ENCODE measurements around the gene GABRA5. TPM values are rescaled to one million over a fixed set of nuclear protein-coding genes. Genes with fewer than 3 reads are reported as not detected.
"Not testable (repeated sequence)": the region's sequence is repeated elsewhere in the genome, so short reads cannot be mapped to it uniquely, and the experiment has no call there.

Gene GABRA5
- not detected for total RNA-seq

DNA sequence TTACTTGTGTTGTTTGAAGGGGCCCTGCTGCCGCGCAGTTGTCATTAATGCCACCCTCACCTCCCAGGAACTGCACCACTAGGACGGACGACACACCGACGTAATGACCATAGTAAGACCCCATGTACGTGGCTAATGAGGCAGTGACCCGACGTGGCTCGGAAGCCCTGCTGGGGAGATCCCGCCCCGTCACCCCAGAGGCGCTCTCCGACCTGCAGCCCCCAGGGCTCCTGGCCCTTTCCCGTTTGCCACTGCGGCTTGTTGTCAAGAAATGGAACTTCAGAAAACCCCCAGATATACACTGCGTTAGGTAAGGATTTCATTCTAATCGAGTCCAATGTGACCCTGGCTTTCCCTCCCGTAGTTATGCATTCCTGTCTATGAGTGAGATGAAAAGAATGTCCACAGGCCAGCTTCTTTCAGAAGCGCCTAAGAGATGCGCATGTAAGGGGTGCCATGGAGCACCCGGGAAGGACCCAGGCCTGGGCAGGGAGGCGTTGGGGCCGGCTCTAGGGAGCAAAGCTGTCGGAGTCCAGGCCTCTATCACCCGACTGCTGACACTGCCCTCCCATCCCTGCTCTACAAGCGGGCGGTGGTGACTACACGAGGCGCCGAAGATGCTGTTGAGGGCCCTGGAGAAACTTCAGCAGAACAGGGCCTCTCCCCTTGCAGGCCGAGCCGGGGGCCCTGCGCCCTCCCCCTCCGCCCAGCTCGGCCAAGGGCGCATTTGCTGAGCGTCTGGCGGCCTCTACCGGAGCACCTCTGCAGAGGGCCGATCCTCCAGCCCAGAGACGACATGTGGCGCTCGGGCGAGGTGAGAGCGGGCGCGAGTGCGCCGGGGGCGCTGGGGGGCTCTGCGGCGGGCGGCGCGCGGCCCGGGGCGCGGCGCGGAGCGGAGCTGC, at the start of gene GABRA5:
GABRA5 (plus strand) TSS at position 765 of the 902 bp plus-strand sequence. CDS start 2,187 bp downstream, outside the sequence.
- peaks cover 26% of the 10 kb centered on the region for H3K27me3 Mint-ChIP-seq
- ChIA-PET CTCF (no interaction called here), POLR2A (no interaction called here)
- H3K4me1 Mint-ChIP-seq: no peaks in the 10 kb centered on the region
- no peak for DNase-seq
- H3K36me3 Mint-ChIP-seq (ENCODE audit: low read depth): no peaks in the 10 kb centered on the region
- H3K9me3 Mint-ChIP-seq: no peaks in the 10 kb centered on the region
- no peak within 1 kb of the TSS for H3K27ac Mint-ChIP-seq
- H3K4me3 Mint-ChIP-seq: no peak within 1 kb of the TSS

DNA sequence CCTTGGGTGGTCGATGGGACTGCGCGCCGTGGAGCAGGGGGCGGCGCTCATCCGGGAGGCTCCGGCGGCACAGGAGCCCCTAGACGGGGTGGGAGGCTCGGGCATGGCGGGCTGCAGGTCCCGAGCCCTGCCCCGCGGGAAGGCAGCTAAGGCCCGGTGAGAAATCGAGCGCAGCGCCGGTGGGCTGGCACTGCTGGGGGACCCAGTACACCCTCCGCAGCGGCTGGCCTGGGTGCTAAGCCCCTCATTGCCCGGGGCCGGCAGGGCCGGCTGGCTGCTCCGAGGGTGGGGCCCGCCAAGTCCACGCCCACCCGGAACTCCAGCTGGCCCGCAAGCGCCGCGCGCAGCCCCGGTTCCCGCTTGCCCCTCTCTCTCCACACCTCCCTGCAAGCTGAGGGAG, 35.7 kb upstream of the GABRA5 start:
- H3K4me1 Mint-ChIP-seq; H3K27me3 Mint-ChIP-seq; H3K36me3 Mint-ChIP-seq (ENCODE audit: low read depth); DNase-seq; H3K4me3 Mint-ChIP-seq; H3K27ac Mint-ChIP-seq; POLR2A ChIA-PET: not testable (repeated sequence)
- peaks cover 20% of the 10 kb centered on the region for H3K9me3 Mint-ChIP-seq
- CTCF ChIA-PET: interaction anchor here (0.6 kb wide), 1 partner anchor 353 kb away, joined by 3 read pairs; no protein-coding TSS in a partner anchor

DNA sequence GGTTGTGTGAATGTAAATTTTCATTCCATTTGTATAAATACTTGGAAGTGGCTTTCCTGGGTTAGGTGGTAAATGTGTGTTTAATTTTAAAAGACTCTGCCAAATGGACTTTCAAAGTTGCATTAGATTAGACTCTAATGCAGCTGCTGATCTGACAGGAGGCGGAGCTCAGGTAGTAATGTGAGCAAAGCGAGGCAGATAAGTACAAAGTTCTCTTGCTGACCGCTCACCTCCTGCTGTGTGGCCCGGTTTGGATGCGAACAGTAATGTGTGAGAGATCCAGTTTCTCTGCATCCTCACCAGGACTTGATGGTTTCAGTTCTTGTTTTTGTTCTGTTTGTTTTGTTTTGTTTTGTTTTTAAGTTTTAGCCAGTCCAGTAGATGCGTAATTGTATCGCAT, 34.9 kb upstream of the GABRA5 start:
- Mint-ChIP-seq H3K27ac (no peak overlapping the region), H3K27me3 (no peaks in the 10 kb centered on the region), H3K4me1 (no peaks in the 10 kb centered on the region), H3K36me3 (ENCODE audit: low read depth) (no peaks in the 10 kb centered on the region), H3K4me3 (no peak overlapping the region), H3K9me3 (peaks cover 21% of the 10 kb centered on the region)
- ChIA-PET CTCF (no interaction called here), POLR2A (no interaction called here)
- no peak for DNase-seq

DNA sequence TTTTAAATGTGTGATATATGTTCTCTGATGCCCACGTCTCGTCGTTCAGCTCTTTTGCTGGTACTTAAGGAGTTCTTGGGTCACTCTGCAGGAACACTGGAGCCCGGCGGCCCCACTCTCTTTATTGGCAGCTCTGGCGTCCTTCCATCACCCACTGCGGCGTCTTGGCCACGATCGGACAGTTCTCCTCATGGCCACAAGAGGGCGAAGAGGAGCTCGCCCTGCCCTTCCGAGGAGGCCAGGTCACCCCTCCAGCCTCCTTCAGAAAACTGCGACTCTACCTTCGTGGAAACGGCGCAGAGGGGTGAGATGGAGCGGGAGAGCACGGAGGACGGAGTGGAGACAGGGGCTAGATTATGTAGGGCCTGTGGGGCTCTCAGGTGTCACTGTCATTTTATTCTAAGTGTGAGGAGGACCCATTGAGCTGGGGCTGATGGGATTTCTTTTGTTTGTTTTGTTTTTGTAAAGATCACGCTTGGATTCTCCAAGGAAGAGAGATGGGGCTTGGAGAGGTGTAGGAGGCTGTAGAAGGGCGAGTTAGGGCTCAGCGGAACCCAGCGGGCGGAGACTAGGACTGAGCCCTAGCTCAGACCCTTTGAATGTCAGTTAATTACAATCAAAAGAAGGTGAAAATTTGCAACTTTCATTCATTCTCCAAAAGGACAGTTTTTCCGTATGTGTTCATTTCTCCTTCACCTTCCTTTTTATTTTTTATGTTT, 28.0 kb upstream of the GABRA5 start:
- no peaks in the 10 kb centered on the region for H3K27me3 Mint-ChIP-seq
- peaks cover 16% of the 10 kb centered on the region for H3K9me3 Mint-ChIP-seq
- CTCF ChIA-PET: no interaction called here
- no peak for DNase-seq
- H3K4me1 Mint-ChIP-seq: no peaks in the 10 kb centered on the region
- POLR2A ChIA-PET: no interaction called here
- no peak overlapping the region for H3K27ac Mint-ChIP-seq
- H3K36me3 Mint-ChIP-seq (ENCODE audit: low read depth): no peaks in the 10 kb centered on the region
- H3K4me3 Mint-ChIP-seq: no peak overlapping the region

DNA sequence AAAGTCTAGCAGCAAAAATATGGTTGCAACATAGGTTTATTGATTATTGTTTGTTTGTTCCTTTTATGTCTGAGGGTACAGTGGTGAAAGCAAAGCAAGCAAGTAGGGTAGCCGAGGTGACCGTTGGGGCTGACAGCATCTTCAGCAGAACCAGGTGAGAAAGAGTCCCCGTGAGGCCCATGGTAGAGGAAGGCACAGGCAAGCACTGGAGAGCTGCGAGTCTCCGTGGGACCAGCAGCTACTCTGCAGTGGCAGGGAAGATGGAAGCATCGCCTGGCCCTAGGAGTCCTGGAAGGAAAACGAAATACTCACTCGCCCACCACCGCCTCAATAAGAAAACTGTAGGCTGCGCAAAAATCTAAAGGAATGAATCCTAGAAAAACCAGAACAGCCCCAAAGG, 25.3 kb upstream of the GABRA5 start:
- DNase-seq: no peak
- Mint-ChIP-seq H3K27ac (no peak overlapping the region), H3K4me1 (no peaks in the 10 kb centered on the region), H3K27me3 (no peaks in the 10 kb centered on the region), H3K36me3 (ENCODE audit: low read depth) (no peaks in the 10 kb centered on the region), H3K4me3 (no peak overlapping the region), H3K9me3 (peaks cover 16% of the 10 kb centered on the region)
- ChIA-PET POLR2A (no interaction called here), CTCF (no interaction called here)

DNA sequence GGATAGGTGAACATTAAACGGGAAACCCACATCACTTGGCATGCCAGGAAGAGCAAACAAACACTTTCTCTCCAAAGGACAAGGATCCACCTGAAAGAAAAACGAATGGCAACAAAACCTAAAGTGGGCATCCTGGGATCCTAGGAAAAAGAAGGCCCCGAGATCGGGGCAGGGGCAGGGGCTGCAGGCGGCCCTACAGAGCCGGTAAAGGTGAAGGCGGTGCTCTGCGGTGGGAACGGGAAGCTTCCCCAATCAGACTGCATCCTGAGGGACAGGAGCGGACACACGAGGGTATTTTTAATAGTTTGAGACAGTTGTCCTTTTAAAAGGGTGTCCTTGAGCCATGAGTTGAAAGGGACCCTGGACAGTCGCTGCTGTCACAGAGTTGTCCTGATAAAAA, 24.9 kb upstream of the GABRA5 start:
- Mint-ChIP-seq H3K27ac (no peak overlapping the region), H3K4me3 (no peak overlapping the region), H3K9me3 (peaks cover 19% of the 10 kb centered on the region), H3K36me3 (ENCODE audit: low read depth) (no peaks in the 10 kb centered on the region), H3K4me1 (no peaks in the 10 kb centered on the region), H3K27me3 (no peaks in the 10 kb centered on the region)
- ChIA-PET CTCF (no interaction called here), POLR2A (no interaction called here)
- DNase-seq: no peak

DNA sequence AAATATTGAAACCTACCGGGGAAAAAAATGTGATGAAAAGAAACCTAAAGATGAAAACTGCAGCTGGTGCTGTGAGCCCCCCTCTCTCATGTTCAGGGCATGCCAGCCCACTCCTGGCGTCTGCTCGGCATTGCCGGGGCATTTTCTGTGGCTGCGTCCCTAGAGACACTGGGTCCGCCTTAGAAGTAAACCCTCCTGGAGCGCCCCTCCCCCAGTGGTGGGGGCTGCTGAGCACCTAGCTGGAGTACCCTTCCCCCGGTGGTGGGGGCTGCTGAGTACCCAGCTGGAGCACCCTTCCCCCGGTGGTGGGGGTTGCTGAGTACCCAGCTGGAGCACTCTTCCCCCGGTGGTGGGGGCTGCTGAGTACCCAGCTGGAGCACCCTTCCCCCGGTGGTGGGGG, 24.5 kb upstream of the GABRA5 start:
- ChIA-PET POLR2A (no interaction called here), CTCF (no interaction called here)
- H3K4me3 Mint-ChIP-seq: no peak overlapping the region
- H3K36me3 Mint-ChIP-seq (ENCODE audit: low read depth): no peaks in the 10 kb centered on the region
- H3K27me3 Mint-ChIP-seq: no peaks in the 10 kb centered on the region
- no peaks in the 10 kb centered on the region for H3K4me1 Mint-ChIP-seq
- no peak for DNase-seq
- peaks cover 16% of the 10 kb centered on the region for H3K9me3 Mint-ChIP-seq
- no peak overlapping the region for H3K27ac Mint-ChIP-seq

DNA sequence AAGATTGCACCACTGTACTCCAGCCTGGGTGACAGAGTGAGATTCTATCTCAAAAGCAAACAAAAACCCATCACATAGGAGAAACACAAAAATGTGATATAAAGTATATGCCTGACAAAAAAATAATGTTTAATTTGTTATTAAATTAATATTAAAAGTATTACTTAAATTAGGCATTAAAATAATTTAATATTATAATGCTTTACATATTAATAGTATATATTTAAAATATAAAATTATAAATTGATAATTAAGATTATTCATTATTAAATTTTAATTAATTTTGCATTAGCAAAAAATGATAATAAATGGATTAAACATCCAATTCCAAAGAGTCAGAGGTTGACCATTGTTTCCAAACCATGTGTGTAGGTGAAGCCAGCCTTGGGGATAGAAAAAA, 22.0 kb upstream of the GABRA5 start:
- DNase-seq: no peak
- Mint-ChIP-seq H3K27ac (no peak overlapping the region), H3K9me3 (peaks cover 8% of the 10 kb centered on the region), H3K27me3 (no peaks in the 10 kb centered on the region), H3K4me1 (no peaks in the 10 kb centered on the region), H3K4me3 (no peak overlapping the region), H3K36me3 (ENCODE audit: low read depth) (no peaks in the 10 kb centered on the region)
- ChIA-PET POLR2A (no interaction called here), CTCF (no interaction called here)

DNA sequence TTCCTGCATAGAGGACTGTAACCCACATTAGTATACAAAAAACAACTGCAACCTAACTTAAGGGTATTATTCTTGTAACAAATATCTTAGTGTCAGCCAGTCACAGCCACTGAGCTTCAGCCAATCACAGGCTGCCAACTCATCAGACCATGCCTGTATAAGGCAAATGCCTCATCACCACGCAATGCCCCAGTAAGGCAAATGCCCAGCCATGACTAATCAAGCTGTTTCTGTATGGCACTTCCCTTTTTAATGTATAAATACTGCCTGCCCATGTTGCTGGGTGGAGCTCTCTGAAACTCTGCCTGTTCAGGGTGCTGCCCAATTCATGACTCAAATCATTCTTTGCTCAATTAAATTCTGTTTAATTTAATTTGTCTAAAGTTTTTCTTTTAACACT, 18.4 kb upstream of the GABRA5 start:
- DNase-seq: no peak
- Mint-ChIP-seq H3K9me3 (peaks cover 8% of the 10 kb centered on the region), H3K27ac (no peak overlapping the region), H3K4me3 (no peak overlapping the region), H3K4me1 (no peaks in the 10 kb centered on the region), H3K27me3 (no peaks in the 10 kb centered on the region), H3K36me3 (ENCODE audit: low read depth) (no peaks in the 10 kb centered on the region)
- ChIA-PET POLR2A (no interaction called here), CTCF (no interaction called here)

DNA sequence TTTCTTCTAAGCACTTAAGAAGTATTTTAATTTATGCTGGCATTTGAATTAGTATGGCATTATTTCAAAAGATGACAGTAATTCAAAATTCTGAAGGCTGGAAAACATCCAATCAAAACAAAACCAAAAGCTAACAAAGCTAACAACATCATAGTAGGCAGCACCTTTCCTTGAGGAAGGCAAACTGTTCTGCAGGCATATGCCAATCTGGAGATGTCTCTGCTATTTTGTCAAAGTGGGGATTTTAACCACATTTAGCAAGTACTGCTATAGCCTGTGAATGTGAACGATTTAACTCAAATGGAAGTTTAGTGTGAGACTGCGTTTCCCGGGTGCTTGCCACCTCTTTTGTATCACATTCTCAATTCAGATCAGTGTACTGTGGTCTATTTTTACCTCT, 16.7 kb upstream of the GABRA5 start:
- Mint-ChIP-seq H3K27me3 (no peaks in the 10 kb centered on the region), H3K9me3 (peaks cover 8% of the 10 kb centered on the region), H3K27ac (no peak overlapping the region), H3K4me1 (no peaks in the 10 kb centered on the region), H3K4me3 (no peak overlapping the region), H3K36me3 (ENCODE audit: low read depth) (no peaks in the 10 kb centered on the region)
- ChIA-PET CTCF (no interaction called here), POLR2A (no interaction called here)
- DNase-seq: no peak

DNA sequence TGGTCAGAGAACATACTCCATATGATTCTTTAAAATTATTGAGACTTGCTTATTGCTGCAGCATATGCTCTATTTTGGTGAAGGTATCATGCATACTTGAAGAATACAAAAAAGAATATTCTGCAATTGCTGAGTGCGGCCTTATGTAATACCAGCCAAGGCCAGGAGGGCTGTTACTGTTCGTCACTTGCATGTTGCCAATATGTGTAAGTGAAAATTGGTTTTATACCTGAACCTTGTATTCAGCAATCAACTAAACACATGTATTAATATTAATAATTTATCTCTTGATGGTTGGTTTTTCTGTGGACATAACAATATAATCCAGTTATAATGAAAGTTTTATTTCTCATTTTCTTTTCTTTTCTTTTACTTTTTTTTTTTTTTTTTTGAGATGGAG, 13.9 kb upstream of the GABRA5 start:
- CTCF ChIA-PET: no interaction called here
- no peak for DNase-seq
- Mint-ChIP-seq H3K4me3 (no peak overlapping the region), H3K9me3 (no peaks in the 10 kb centered on the region), H3K27ac (no peak overlapping the region), H3K4me1 (no peaks in the 10 kb centered on the region), H3K27me3 (no peaks in the 10 kb centered on the region), H3K36me3 (ENCODE audit: low read depth) (no peaks in the 10 kb centered on the region)
- POLR2A ChIA-PET: no interaction called here

DNA sequence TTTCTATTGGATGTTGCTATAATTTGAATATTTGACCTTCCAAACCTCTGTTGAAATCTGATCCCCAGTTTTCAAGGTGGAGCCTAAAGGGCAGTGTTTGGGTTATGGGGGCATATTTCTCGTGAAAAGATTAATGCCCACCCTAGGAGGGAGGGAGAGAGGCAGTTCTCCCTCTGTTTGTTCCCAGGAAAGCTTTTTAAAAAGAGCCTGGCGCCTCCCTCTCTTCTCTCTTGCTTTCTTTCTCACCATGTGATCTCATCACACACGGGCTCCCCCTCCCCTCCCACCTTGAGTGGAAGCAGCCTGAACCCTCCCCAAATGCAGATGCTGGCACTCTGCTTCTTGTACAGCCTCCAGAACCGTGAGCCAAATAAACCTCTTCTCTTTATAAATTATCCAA, 12.4 kb upstream of the GABRA5 start:
- no peaks in the 10 kb centered on the region for H3K4me1 Mint-ChIP-seq

DNA sequence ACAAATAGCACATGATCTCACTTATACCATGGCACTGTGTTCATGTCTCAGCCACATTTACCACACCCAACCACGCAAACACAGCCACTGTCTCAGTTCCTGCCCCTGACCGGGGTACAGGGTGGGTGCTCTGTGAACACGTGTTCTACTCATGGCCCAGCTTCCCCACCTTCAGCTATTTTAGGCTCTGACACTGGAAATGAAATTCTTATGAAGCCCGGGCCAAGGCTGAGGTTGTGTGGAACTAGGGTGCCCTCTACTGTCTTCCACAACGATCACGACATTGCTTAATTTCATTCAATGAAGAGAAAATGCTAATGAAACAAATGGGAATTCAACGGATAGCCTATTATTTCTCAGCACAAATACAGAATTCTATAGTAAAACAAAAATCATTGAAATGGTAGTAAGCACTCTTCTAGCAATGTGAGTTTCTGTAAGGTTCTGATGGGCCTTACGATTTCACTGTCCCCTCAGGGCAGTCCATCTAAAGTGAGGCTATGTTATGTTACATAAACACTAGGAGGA, 2.1 kb upstream of the GABRA5 start:
- CTCF ChIA-PET: no interaction called here
- H3K4me1 Mint-ChIP-seq: no peaks in the 10 kb centered on the region
- H3K36me3 Mint-ChIP-seq (ENCODE audit: low read depth): no peaks in the 10 kb centered on the region
- POLR2A ChIA-PET: no interaction called here
- no peaks in the 10 kb centered on the region for H3K9me3 Mint-ChIP-seq
- no peak overlapping the region for H3K4me3 Mint-ChIP-seq
- no peak for DNase-seq
- peaks cover 26% of the 10 kb centered on the region for H3K27me3 Mint-ChIP-seq
- no peak overlapping the region for H3K27ac Mint-ChIP-seq

More for the DNA sequence above, 12.4 kb upstream of the GABRA5 start:
- no peaks in the 10 kb centered on the region for H3K27me3 Mint-ChIP-seq
- no peak overlapping the region for H3K27ac Mint-ChIP-seq
- no peak for DNase-seq
- ChIA-PET POLR2A (no interaction called here), CTCF (no interaction called here)
- no peak overlapping the region for H3K4me3 Mint-ChIP-seq
- no peaks in the 10 kb centered on the region for H3K36me3 Mint-ChIP-seq (ENCODE audit: low read depth)
- no peaks in the 10 kb centered on the region for H3K9me3 Mint-ChIP-seq
